Natural killer cell (primary cell): ENCODE data around the gene AK9. TPM values are rescaled to one million over a fixed set of nuclear protein-coding genes. Genes with fewer than 3 reads are reported as not detected.

ENCODE experiments used
- ATAC-seq, 3 donors: fragments of 150-1000 bp in 2 of 3; fragments of 200-7000 bp in 1 of 3; cut with Tn5 transposase; 1 replicate in 1 of 3; 2 replicates in 2 of 3; pipeline ENCODE4 v1.10.0; 2021; ENCODE audit warnings: mild to moderate bottlenecking in 2 of 3, moderate library complexity in 2 of 3
- DNase-seq, 2 donors: peaks; one replicate each; pipeline versions ENCODE4 v3.0.0 to v3.0.0-alpha.2; 2013 to 2021; ENCODE audit warnings: mixed read lengths in 1 of 2
- H3K27ac ChIP-seq: one replicate; pipeline ENCODE4 v1.5.1; 2013; ENCODE audit warnings: mild to moderate bottlenecking, low read length
- H3K27me3 ChIP-seq: one replicate; pipeline ENCODE4 v1.6.1; 2013; ENCODE audit warnings: low read length; ENCODE audit not compliant: control insufficient read depth, insufficient read depth
- H3K36me3 ChIP-seq: one replicate; pipeline ENCODE4 v1.6.1; 2013; ENCODE audit warnings: low read length; ENCODE audit not compliant: control insufficient read depth, insufficient read depth
- H3K4me1 ChIP-seq: one replicate; pipeline ENCODE4 v1.6.1; 2013; ENCODE audit warnings: low read length; ENCODE audit not compliant: control insufficient read depth, insufficient read depth
- H3K4me3 ChIP-seq: one replicate; pipeline ENCODE4 v1.5.1; 2013; ENCODE audit warnings: low read length
- H3K9me3 ChIP-seq: one replicate; pipeline ENCODE4 v1.6.1; 2013; ENCODE audit warnings: low read length; ENCODE audit not compliant: control insufficient read depth, insufficient read depth
- H3K27ac Mint-ChIP-seq, 2 donors: one replicate each; pipeline ENCODE4 v1.8.0; 2022; ENCODE audit warnings: mild to moderate bottlenecking in 2 of 2, mixed read lengths in 2 of 2, moderate library complexity in 1 of 2
- H3K27me3 Mint-ChIP-seq, 2 donors: one replicate each; pipeline ENCODE4 v1.8.0; 2022; ENCODE audit warnings: low read depth in 2 of 2, mixed read lengths in 2 of 2
- H3K36me3 Mint-ChIP-seq: one replicate; pipeline ENCODE4 v1.8.0; 2022; ENCODE audit warnings: mixed read lengths
- H3K4me1 Mint-ChIP-seq, 2 donors: one replicate each; pipeline ENCODE4 v1.8.0; 2022; ENCODE audit warnings: mixed read lengths in 2 of 2
- H3K4me3 Mint-ChIP-seq: one replicate; pipeline ENCODE4 v1.8.0; 2022; ENCODE audit warnings: mild to moderate bottlenecking, moderate library complexity, mixed read lengths
- H3K9me3 Mint-ChIP-seq, 2 donors: one replicate each; pipeline ENCODE4 v1.8.0; 2022; ENCODE audit warnings: mixed read lengths in 2 of 2
- WGBS: methylation state at CpG from one replicate; pipeline ENCODE4 v1.1.7; 2013; ENCODE audit warnings: missing lambda C conversion rate; ENCODE audit not compliant: insufficient coverage; 5-methylcytosine and 5-hydroxymethylcytosine counted together
- intact Hi-C: fragments of 100-400 bp; cut with micrococcal nuclease; formaldehyde crosslinking; loops from one replicate; pipeline ENCODE4 v1.14.2; 2022
- total RNA-seq, 4 donors: library from RNA; stranded (reverse); fragments of 120-200 nt in 1 of 4; gene quantifications; one replicate each; pipeline versions ENCODE4 v1.2.3 to v1.2.4, GENCODE V29; 2013 to 2022
- TF ChIP-seq, protein P1 (sequence below): fragments of 200-600 bp; IDR thresholded peaks from one replicate; pipeline ENCODE4 v1.8.0; 2022; ENCODE audit warnings: antibody characterized with exemption

AK9 gene
- total RNA-seq, 3 donors from 2014 or later (not counting 1 experiment from before 2014, with no cell fraction given), result 14.0 to 19.2 (median 14.2) TPM

DNA sequence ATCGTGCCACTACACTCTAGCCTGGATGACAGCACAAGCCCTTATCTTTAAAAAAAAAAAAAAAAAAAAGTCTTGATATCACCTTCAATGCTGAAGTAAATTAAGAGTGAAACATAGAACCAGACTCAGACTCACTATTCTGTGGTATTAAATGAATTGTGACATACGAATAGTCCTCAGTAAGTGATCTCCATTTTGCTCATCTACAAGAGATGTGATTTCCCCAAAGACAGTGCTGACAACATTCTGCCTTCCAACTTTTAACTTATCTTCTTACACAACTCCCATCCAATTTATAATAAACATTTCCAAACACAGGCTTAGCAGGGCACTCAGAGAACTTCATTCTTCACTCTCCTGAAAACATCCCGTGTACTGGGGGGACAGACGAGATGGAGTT lies 216.0 kb downstream of the AK9 start:
- no peak for DNase-seq
- intact Hi-C loops, result no loop called here
- Histone ChIP-seq H3K27ac (no peak overlapping the region), H3K27me3 (no peaks in the 10 kb centered on the region), H3K36me3 (peaks cover 64% of the 10 kb centered on the region), H3K4me1 (peaks cover 32% of the 10 kb centered on the region), H3K4me3 (no peak overlapping the region), H3K9me3 (no peaks in the 10 kb centered on the region)
- Mint-ChIP-seq H3K27me3 (no peaks in the 10 kb centered on the region), H3K36me3 (peaks cover 41% of the 10 kb centered on the region), H3K4me1 (peaks cover 68 to 69% of the 10 kb centered on the region in 2 donors), H3K27ac (no peak overlapping the region), H3K9me3 (no peaks in the 10 kb centered on the region), H3K4me3 (no peak overlapping the region)
- ATAC-seq, result no peak
- WGBS, result 80% methylated on average over 4 of the region's 4 CpGs
- TF ChIP-seq, protein P1, sequence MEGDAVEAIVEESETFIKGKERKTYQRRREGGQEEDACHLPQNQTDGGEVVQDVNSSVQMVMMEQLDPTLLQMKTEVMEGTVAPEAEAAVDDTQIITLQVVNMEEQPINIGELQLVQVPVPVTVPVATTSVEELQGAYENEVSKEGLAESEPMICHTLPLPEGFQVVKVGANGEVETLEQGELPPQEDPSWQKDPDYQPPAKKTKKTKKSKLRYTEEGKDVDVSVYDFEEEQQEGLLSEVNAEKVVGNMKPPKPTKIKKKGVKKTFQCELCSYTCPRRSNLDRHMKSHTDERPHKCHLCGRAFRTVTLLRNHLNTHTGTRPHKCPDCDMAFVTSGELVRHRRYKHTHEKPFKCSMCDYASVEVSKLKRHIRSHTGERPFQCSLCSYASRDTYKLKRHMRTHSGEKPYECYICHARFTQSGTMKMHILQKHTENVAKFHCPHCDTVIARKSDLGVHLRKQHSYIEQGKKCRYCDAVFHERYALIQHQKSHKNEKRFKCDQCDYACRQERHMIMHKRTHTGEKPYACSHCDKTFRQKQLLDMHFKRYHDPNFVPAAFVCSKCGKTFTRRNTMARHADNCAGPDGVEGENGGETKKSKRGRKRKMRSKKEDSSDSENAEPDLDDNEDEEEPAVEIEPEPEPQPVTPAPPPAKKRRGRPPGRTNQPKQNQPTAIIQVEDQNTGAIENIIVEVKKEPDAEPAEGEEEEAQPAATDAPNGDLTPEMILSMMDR, result no peak

DNA sequence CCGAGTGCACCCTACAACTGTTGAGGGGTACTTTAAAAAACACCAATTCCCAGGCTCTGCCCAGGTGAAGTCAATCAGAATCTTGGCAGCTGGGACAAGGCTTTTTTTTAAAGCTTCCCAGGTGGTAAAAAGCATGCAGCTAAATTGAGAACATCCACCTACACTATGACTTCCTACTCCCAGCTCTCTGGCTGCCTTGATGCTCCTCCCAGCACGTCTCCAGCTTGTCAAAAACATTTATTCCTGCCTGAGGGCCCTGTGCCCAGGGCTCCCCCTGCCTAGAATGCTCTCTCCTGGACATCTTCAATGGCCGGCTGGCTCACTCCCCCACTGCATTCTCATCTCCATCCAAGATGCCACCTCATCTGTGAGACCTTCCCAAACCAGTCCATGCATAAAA lies 217.9 kb downstream of the AK9 start:
- peak overlapping the region in 1 of 2 donors; percentile 41 for H3K27ac Mint-ChIP-seq
- TF ChIP-seq, protein P1, result no peak
- intact Hi-C loops, result no loop called here
- Histone ChIP-seq H3K4me1 (peaks cover 21% of the 10 kb centered on the region), H3K27me3 (no peaks in the 10 kb centered on the region), H3K9me3 (no peaks in the 10 kb centered on the region), H3K27ac (no peak overlapping the region), H3K36me3 (peaks cover 72% of the 10 kb centered on the region), H3K4me3 (no peak overlapping the region)
- no peaks in the 10 kb centered on the region for H3K27me3 Mint-ChIP-seq
- H3K4me3 Mint-ChIP-seq, result no peak overlapping the region
- H3K36me3 Mint-ChIP-seq, result peaks cover 41% of the 10 kb centered on the region
- ATAC-seq, result no peak
- H3K9me3 Mint-ChIP-seq, result no peaks in the 10 kb centered on the region
- 97% methylated on average over 3 of the region's 3 CpGs for WGBS
- no peak for DNase-seq
- H3K4me1 Mint-ChIP-seq, result peaks cover 57 to 59% of the 10 kb centered on the region in 2 donors

DNA sequence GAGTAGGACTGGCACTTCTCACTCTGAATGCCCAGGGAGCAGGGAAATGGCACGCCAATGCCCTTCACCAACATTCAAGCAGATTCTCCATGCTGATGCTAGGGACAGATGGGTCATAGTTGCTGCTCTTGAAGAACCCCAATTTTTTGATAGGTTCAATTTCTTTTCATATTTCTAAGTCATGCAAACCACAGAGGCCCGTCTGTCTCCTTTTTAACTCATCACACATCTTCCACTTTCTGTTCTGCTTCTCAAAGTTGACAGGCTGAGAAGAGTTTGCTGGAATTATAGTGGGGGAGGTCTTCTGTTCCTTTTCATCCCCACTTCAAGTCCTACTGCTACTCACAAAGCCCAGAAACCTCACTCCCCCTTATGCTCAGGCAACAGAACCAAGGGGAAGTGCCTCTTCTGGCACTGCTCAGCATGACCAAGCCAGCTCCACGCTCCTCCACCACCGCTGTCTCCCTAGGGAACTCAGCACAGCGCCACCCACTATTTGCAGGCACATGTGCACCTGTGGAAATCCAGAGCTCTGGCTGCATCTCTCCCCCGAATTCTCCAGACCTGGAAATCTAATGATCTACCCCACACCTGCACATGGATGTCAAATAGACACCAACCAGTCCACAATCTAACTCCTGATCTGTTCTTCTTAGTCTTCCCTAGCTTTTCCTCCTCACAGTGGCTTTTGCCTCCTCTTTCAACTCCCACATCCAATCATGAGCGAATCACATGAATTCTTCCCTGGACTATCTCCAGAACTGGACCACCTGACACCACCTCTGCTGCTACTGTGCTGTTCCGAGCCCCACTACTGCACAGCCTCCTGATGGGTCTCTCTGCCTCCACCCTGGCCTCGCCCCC lies 218.6 kb downstream of the AK9 start:
- no peak for ATAC-seq
- no peak overlapping the region for H3K4me3 Mint-ChIP-seq
- H3K27ac Mint-ChIP-seq, result peak overlapping the region in 1 of 2 donors; percentile 41
- TF ChIP-seq, protein P1, result no peak
- H3K36me3 Mint-ChIP-seq, result peaks cover 46% of the 10 kb centered on the region
- peaks cover 51 to 52% of the 10 kb centered on the region in 2 donors for H3K4me1 Mint-ChIP-seq
- Histone ChIP-seq H3K4me1 (peaks cover 15% of the 10 kb centered on the region), H3K36me3 (peaks cover 74% of the 10 kb centered on the region), H3K4me3 (no peak overlapping the region), H3K27me3 (no peaks in the 10 kb centered on the region), H3K9me3 (no peaks in the 10 kb centered on the region), H3K27ac (no peak overlapping the region)
- WGBS, result 84% methylated on average over 9 of the region's 9 CpGs
- H3K27me3 Mint-ChIP-seq, result no peaks in the 10 kb centered on the region
- no peaks in the 10 kb centered on the region for H3K9me3 Mint-ChIP-seq
- intact Hi-C loops, result no loop called here
- DNase-seq, result no peak
